Uterus (tissue), 2 donors: ENCODE data around the gene TCTA.

Source experiments
- POLR2A ChIP-seq, 2 donors: fragments of 450-650 bp; IDR thresholded peaks; one replicate each; pipeline ENCODE4 v1.6.1; 2016; ENCODE audit warnings: antibody characterized with exemption in 2 of 2, mild to moderate bottlenecking in 1 of 2, moderate library complexity in 1 of 2
- TF ChIP-seq, protein P1 (sequence below), 4 experiments: fragments of 200-600 bp in 2 of 4; fragments of 450-650 bp in 2 of 4; sonication (generic) in 2 of 4; IDR thresholded peaks; one replicate each; pipeline ENCODE4 v1.5.1; 2016 to 2019; ENCODE audit warnings: antibody characterized with exemption in 4 of 4, mild to moderate bottlenecking in 2 of 4, moderate library complexity in 1 of 4

DNA sequence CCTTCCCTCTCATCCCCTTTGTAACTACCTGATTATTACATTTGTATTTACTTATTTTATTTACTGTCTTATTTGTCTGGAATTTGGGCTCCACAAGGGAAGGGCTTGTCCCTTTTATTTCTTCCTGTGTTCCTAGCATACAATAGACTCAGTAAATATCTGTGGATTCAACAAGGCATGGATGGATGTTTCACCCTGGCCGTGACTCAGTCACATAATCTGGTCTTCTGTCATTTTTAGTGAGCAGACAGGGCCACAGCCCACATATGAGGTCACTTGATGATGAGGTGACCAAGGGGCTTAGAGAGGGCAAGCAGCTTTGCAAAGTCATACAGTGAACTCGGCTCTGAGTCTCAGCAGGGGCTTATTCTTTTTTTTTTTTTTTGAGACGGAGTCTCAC, 50.0 kb downstream of the TCTA start:
- no peak for TF ChIP-seq POLR2A (IDR thresholded peaks at IDR 0.05)
- TF ChIP-seq, protein P1, sequence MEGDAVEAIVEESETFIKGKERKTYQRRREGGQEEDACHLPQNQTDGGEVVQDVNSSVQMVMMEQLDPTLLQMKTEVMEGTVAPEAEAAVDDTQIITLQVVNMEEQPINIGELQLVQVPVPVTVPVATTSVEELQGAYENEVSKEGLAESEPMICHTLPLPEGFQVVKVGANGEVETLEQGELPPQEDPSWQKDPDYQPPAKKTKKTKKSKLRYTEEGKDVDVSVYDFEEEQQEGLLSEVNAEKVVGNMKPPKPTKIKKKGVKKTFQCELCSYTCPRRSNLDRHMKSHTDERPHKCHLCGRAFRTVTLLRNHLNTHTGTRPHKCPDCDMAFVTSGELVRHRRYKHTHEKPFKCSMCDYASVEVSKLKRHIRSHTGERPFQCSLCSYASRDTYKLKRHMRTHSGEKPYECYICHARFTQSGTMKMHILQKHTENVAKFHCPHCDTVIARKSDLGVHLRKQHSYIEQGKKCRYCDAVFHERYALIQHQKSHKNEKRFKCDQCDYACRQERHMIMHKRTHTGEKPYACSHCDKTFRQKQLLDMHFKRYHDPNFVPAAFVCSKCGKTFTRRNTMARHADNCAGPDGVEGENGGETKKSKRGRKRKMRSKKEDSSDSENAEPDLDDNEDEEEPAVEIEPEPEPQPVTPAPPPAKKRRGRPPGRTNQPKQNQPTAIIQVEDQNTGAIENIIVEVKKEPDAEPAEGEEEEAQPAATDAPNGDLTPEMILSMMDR (IDR thresholded peaks at IDR 0.05), result no peak
